Liver (tissue), 9 donors: ENCODE data around the gene DSCAML1. TPM values are rescaled to one million over a fixed set of nuclear protein-coding genes. Genes with fewer than 3 reads are reported as not detected.

Experiments used
- DNase-seq: peaks from one replicate; pipeline ENCODE4 v3.0.0-alpha.2; 2017; ENCODE audit warnings: low spot score
- H3K27ac ChIP-seq, 2 donors: one replicate each; pipeline ENCODE4 v1.7.0; 2013; ENCODE audit warnings: inconsistent platforms in 2 of 2, low read length in 2 of 2, control low read depth in 1 of 2, low read depth in 1 of 2, mild to moderate bottlenecking in 1 of 2
- H3K27me3 ChIP-seq, 4 donors: one replicate each; pipeline versions ENCODE4 v1.6.1 to v1.7.0; 2013; ENCODE audit warnings: low read length in 3 of 4, inconsistent platforms in 1 of 4, mild to moderate bottlenecking in 1 of 4, moderate library complexity in 1 of 4; ENCODE audit not compliant: control insufficient read depth in 4 of 4, insufficient read depth in 4 of 4
- H3K36me3 ChIP-seq, 4 donors: one replicate each; pipeline versions ENCODE4 v1.6.1 to v1.7.0; 2013; ENCODE audit warnings: low read length in 3 of 4, mild to moderate bottlenecking in 3 of 4, low read depth in 1 of 4, moderate library complexity in 1 of 4; ENCODE audit not compliant: control insufficient read depth in 4 of 4, insufficient read depth in 3 of 4
- H3K4me1 ChIP-seq, 4 donors: one replicate each; pipeline versions ENCODE4 v1.6.1 to v1.7.0; 2013; ENCODE audit warnings: low read length in 3 of 4, mild to moderate bottlenecking in 3 of 4, moderate library complexity in 1 of 4; ENCODE audit not compliant: control insufficient read depth in 4 of 4, insufficient read depth in 4 of 4
- H3K4me3 ChIP-seq, 3 donors: one replicate each; pipeline versions ENCODE4 v1.6.1 to v1.7.0; 2013; ENCODE audit warnings: low read length in 3 of 3, control low read depth in 1 of 3, low read depth in 1 of 3, mild to moderate bottlenecking in 1 of 3
- H3K9ac ChIP-seq, 2 donors: one replicate each; pipeline ENCODE4 v1.7.0; 2013; ENCODE audit warnings: low read length in 2 of 2, mild to moderate bottlenecking in 2 of 2, moderate library complexity in 2 of 2, control low read depth in 1 of 2, low read depth in 1 of 2
- H3K9me3 ChIP-seq, 4 donors: one replicate each; pipeline versions ENCODE4 v1.6.1 to v1.7.0; 2013; ENCODE audit warnings: low read length in 3 of 4; ENCODE audit not compliant: control insufficient read depth in 4 of 4
- EGR1 ChIP-seq, 2 donors: IDR thresholded peaks; 2 replicates each; pipeline ENCODE4 v1.6.1; 2016 to 2018; ENCODE audit warnings: antibody characterized with exemption in 2 of 2, low read depth in 2 of 2
- FOXA1 ChIP-seq: IDR thresholded peaks from 2 replicates; pipeline ENCODE4 v1.6.1; 2016; ENCODE audit warnings: antibody characterized with exemption
- FOXA2 ChIP-seq: IDR thresholded peaks from 2 replicates; pipeline ENCODE4 v1.6.1; 2016; ENCODE audit warnings: antibody characterized with exemption
- GABPA ChIP-seq, 2 donors: IDR thresholded peaks in 1 of 2; conservative IDR thresholded peaks in 1 of 2; 2 replicates each; pipeline ENCODE4 v1.6.1; 2016; ENCODE audit warnings: antibody characterized with exemption in 2 of 2, mild to moderate bottlenecking in 1 of 2, moderate library complexity in 1 of 2
- HNF4A ChIP-seq, 2 donors: conservative IDR thresholded peaks; 2 replicates each; pipeline ENCODE4 v1.6.1; 2016; ENCODE audit warnings: antibody characterized with exemption in 2 of 2, mild to moderate bottlenecking in 2 of 2
- JUND ChIP-seq, 2 donors: IDR thresholded peaks; 2 replicates each; pipeline ENCODE4 v1.6.1; 2016; ENCODE audit warnings: antibody characterized with exemption in 2 of 2
- NR2F2 ChIP-seq: IDR thresholded peaks from 2 replicates; pipeline ENCODE4 v1.6.1; 2016; ENCODE audit warnings: antibody characterized with exemption
- RAD21 ChIP-seq, 2 donors: IDR thresholded peaks; 2 replicates each; pipeline ENCODE4 v1.6.1; 2016; ENCODE audit warnings: antibody characterized with exemption in 2 of 2, mild to moderate bottlenecking in 2 of 2
- RXRA ChIP-seq, 2 donors: IDR thresholded peaks; 2 replicates each; pipeline ENCODE4 v1.6.1; 2017 to 2018; ENCODE audit warnings: antibody characterized with exemption in 2 of 2, mild to moderate bottlenecking in 1 of 2
- SP1 ChIP-seq: IDR thresholded peaks from 2 replicates; pipeline ENCODE4 v1.6.1; 2018; ENCODE audit warnings: antibody characterized with exemption, mild to moderate bottlenecking
- TAF1 ChIP-seq: conservative IDR thresholded peaks from 2 replicates; pipeline ENCODE4 v1.6.1; 2016; ENCODE audit warnings: antibody characterized with exemption, mild to moderate bottlenecking
- YY1 ChIP-seq: IDR thresholded peaks from 2 replicates; pipeline ENCODE4 v1.6.1; 2016; ENCODE audit warnings: antibody characterized with exemption, mild to moderate bottlenecking
- WGBS: extraction: QIAGEN DNeasy Blood & Tissue Kit; methylation state at CpG from one replicate; pipeline ENCODE4 v1.1.7; 2013; 5-methylcytosine and 5-hydroxymethylcytosine counted together
- polyA plus RNA-seq, 2 donors: library from polyadenylated mRNA; stranded (reverse) in 1 of 2; unstranded in 1 of 2; fragments of 200-250 nt in 1 of 2; fragments of >200 nt in 1 of 2; fragmentation: Nextera tagmentation in 1 of 2; extraction: Ambion mirVana in 1 of 2; gene quantifications; one replicate each; pipeline versions ENCODE4 v1.2.1 to v1.2.3, GENCODE V29; 2013 to 2015
- total RNA-seq, 2 donors: library from RNA; depleted of rRNA; stranded (reverse); fragments of >200 nt; gene quantifications; one replicate each; pipeline ENCODE4 v1.2.3, GENCODE V29; 2014
- TF ChIP-seq, protein P1 (sequence below): IDR thresholded peaks from 2 replicates; pipeline ENCODE4 v1.6.1; 2016; ENCODE audit warnings: antibody characterized with exemption, mild to moderate bottlenecking
- TF ChIP-seq, protein P2 (sequence below): fragments of 150-350 bp; IDR thresholded peaks from 2 replicates; pipeline ENCODE4 v1.5.1; 2017; ENCODE audit warnings: improper control_type of control experiment, low read depth, low read length; ENCODE audit not compliant: missing input control
- TF ChIP-seq, protein P3 (sequence below): IDR thresholded peaks from 2 replicates; pipeline ENCODE4 v1.6.1; 2016; ENCODE audit warnings: antibody characterized with exemption
- TF ChIP-seq, protein P4 (sequence below): IDR thresholded peaks from 2 replicates; pipeline ENCODE4 v1.6.1; 2016; ENCODE audit warnings: antibody characterized with exemption
- TF ChIP-seq, protein P5 (sequence below): IDR thresholded peaks from 2 replicates; pipeline ENCODE4 v1.6.1; 2016; ENCODE audit warnings: antibody characterized with exemption
- donor health status: healthy.
- donor health status: healthy.
- donor health status: healthy.
- donor health status: healthy.
- donor health status: healthy.

DSCAML1 gene
- total and polyA plus RNA-seq, 4 donors = 0.07 to 0.42 (median 0.20) TPM

DNA sequence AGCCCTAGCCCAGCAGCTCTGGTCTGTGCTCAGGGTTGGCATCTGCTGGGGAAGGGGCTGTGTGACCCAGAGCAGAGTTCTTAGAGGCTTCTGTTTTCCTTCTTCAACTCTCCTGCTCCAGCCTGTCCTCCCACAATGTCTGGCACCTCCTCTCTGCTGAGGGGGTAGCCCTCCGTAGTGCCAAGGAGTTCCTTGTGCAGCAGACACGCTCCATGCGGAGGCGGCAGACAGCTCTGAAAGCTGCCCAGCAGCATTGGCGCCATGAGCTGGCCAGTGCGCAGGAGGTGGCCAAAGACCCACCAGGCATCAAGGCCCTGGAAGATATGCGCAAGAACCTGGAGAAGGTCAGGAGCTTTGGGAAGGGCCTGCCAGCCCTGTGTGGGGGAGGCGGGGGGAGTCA lies 400.0 kb downstream of the DSCAML1 start:
- H3K9ac ChIP-seq = no peak overlapping the region
- DNase-seq = no peak
- H3K27ac ChIP-seq = no peak overlapping the region
- no peak for TF ChIP-seq RAD21 (IDR thresholded peaks at IDR 0.05)
- TF ChIP-seq RXRA (IDR thresholded peaks at IDR 0.05) = no peak
- TF ChIP-seq YY1 = no peak
- TF ChIP-seq NR2F2 = no peak
- no peak for TF ChIP-seq HNF4A (conservative IDR thresholded peaks at IDR 0.05)
- no peak for TF ChIP-seq EGR1 (IDR thresholded peaks at IDR 0.05; ENCODE audit: low read depth in 2 of 2)
- no peak for TF ChIP-seq FOXA1
- no peak for TF ChIP-seq FOXA2
- TF ChIP-seq SP1 = no peak
- TF ChIP-seq GABPA (IDR thresholded peaks at IDR 0.05 in 1 of 2, conservative IDR thresholded peaks at IDR 0.05 in 1 of 2) = no peak
- TF ChIP-seq TAF1 = no peak
- TF ChIP-seq, protein P1, sequence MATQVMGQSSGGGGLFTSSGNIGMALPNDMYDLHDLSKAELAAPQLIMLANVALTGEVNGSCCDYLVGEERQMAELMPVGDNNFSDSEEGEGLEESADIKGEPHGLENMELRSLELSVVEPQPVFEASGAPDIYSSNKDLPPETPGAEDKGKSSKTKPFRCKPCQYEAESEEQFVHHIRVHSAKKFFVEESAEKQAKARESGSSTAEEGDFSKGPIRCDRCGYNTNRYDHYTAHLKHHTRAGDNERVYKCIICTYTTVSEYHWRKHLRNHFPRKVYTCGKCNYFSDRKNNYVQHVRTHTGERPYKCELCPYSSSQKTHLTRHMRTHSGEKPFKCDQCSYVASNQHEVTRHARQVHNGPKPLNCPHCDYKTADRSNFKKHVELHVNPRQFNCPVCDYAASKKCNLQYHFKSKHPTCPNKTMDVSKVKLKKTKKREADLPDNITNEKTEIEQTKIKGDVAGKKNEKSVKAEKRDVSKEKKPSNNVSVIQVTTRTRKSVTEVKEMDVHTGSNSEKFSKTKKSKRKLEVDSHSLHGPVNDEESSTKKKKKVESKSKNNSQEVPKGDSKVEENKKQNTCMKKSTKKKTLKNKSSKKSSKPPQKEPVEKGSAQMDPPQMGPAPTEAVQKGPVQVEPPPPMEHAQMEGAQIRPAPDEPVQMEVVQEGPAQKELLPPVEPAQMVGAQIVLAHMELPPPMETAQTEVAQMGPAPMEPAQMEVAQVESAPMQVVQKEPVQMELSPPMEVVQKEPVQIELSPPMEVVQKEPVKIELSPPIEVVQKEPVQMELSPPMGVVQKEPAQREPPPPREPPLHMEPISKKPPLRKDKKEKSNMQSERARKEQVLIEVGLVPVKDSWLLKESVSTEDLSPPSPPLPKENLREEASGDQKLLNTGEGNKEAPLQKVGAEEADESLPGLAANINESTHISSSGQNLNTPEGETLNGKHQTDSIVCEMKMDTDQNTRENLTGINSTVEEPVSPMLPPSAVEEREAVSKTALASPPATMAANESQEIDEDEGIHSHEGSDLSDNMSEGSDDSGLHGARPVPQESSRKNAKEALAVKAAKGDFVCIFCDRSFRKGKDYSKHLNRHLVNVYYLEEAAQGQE = no peak
- TF ChIP-seq, protein P2, sequence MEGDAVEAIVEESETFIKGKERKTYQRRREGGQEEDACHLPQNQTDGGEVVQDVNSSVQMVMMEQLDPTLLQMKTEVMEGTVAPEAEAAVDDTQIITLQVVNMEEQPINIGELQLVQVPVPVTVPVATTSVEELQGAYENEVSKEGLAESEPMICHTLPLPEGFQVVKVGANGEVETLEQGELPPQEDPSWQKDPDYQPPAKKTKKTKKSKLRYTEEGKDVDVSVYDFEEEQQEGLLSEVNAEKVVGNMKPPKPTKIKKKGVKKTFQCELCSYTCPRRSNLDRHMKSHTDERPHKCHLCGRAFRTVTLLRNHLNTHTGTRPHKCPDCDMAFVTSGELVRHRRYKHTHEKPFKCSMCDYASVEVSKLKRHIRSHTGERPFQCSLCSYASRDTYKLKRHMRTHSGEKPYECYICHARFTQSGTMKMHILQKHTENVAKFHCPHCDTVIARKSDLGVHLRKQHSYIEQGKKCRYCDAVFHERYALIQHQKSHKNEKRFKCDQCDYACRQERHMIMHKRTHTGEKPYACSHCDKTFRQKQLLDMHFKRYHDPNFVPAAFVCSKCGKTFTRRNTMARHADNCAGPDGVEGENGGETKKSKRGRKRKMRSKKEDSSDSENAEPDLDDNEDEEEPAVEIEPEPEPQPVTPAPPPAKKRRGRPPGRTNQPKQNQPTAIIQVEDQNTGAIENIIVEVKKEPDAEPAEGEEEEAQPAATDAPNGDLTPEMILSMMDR = no peak
- TF ChIP-seq, protein P3, sequence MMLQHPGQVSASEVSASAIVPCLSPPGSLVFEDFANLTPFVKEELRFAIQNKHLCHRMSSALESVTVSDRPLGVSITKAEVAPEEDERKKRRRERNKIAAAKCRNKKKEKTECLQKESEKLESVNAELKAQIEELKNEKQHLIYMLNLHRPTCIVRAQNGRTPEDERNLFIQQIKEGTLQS = no peak
- H3K9me3 ChIP-seq = no peaks in the 10 kb centered on the region
- WGBS = 99% methylated on average over 8 of the region's 8 CpGs
- no peaks in the 10 kb centered on the region for H3K4me1 ChIP-seq
- H3K4me3 ChIP-seq = no peak overlapping the region
- H3K36me3 ChIP-seq = peaks cover 12 to 47% (median 30%) of the 10 kb centered on the region in 4 donors
- no peaks in the 10 kb centered on the region for H3K27me3 ChIP-seq

DNA sequence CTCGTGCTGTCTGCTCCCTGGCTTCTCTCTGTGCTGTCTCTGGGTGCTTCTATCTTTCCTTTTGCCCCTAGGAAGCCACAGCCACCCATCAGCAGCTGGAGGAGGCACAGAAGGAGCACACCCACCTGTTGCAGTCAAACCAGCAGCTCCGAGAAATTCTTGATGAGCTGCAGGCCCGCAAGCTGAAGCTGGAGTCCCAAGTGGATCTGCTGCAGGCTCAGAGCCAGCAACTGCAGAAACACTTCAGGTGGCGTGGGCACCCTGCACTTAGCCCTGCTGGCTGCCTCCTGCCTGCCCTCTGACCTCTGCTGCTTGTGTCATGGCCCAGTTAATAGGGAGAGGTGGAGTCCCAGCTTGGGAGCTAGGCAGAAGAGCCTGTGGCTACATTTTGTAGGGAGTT lies 401.5 kb downstream of the DSCAML1 start:
- no peak overlapping the region for H3K9ac ChIP-seq
- H3K27ac ChIP-seq = no peak overlapping the region
- peaks cover 19 to 62% (median 37%) of the 10 kb centered on the region in 4 donors for H3K36me3 ChIP-seq
- H3K4me1 ChIP-seq = no peaks in the 10 kb centered on the region
- no peaks in the 10 kb centered on the region for H3K27me3 ChIP-seq
- DNase-seq = no peak
- 97% methylated on average over 4 of the region's 4 CpGs for WGBS
- no peak overlapping the region for H3K4me3 ChIP-seq
- no peaks in the 10 kb centered on the region for H3K9me3 ChIP-seq
- TF ChIP-seq, protein P4, sequence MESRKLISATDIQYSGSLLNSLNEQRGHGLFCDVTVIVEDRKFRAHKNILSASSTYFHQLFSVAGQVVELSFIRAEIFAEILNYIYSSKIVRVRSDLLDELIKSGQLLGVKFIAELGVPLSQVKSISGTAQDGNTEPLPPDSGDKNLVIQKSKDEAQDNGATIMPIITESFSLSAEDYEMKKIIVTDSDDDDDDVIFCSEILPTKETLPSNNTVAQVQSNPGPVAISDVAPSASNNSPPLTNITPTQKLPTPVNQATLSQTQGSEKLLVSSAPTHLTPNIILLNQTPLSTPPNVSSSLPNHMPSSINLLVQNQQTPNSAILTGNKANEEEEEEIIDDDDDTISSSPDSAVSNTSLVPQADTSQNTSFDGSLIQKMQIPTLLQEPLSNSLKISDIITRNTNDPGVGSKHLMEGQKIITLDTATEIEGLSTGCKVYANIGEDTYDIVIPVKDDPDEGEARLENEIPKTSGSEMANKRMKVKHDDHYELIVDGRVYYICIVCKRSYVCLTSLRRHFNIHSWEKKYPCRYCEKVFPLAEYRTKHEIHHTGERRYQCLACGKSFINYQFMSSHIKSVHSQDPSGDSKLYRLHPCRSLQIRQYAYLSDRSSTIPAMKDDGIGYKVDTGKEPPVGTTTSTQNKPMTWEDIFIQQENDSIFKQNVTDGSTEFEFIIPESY = no peak
- TF ChIP-seq, protein P2 = no peak
- TF ChIP-seq YY1 (no peak), NR2F2 (no peak), JUND (IDR thresholded peaks at IDR 0.05) (no peak), TAF1 (no peak), HNF4A (conservative IDR thresholded peaks at IDR 0.05) (no peak), SP1 (no peak), EGR1 (IDR thresholded peaks at IDR 0.05; ENCODE audit: low read depth in 2 of 2) (no peak), FOXA1 (no peak), RAD21 (IDR thresholded peaks at IDR 0.05) (no peak), RXRA (IDR thresholded peaks at IDR 0.05) (no peak)
- TF ChIP-seq, protein P1 = no peak
- TF ChIP-seq, protein P3 = no peak
- TF ChIP-seq, protein P5, sequence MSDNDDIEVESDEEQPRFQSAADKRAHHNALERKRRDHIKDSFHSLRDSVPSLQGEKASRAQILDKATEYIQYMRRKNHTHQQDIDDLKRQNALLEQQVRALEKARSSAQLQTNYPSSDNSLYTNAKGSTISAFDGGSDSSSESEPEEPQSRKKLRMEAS = no peak
